Neural crest cell (in vitro differentiated cells): ENCODE measurements around the gene ETV6. TPM values are rescaled to one million over a fixed set of nuclear protein-coding genes. Genes with fewer than 3 reads are reported as not detected.

Experiments used
- DNase-seq: peaks from one replicate; pipeline ENCODE4 v3.0.0; 2021; ENCODE audit warnings: low read depth, mixed read lengths, low spot score
- H3K27ac Mint-ChIP-seq: one replicate; pipeline ENCODE4 v1.8.0; 2021; ENCODE audit warnings: mild to moderate bottlenecking, mixed read lengths; ENCODE audit not compliant: unreplicated experiment
- H3K27me3 Mint-ChIP-seq: 2 replicates; pipeline ENCODE4 v1.8.0; 2021; ENCODE audit warnings: low read depth, mild to moderate bottlenecking, mixed read lengths
- H3K36me3 Mint-ChIP-seq: 2 replicates; pipeline ENCODE4 v1.8.0; 2021; ENCODE audit warnings: low read depth, mild to moderate bottlenecking, mixed read lengths
- H3K4me1 Mint-ChIP-seq: 2 replicates; pipeline ENCODE4 v1.8.0; 2021; ENCODE audit warnings: mixed read lengths
- H3K4me3 Mint-ChIP-seq: one replicate; pipeline ENCODE4 v1.8.0; 2021; ENCODE audit warnings: mild to moderate bottlenecking, mixed read lengths
- H3K9me3 Mint-ChIP-seq: 2 replicates; pipeline ENCODE4 v1.8.0; 2021; ENCODE audit warnings: mixed read lengths
- CTCF ChIP-seq: fragments of 200-600 bp; sonication (generic); conservative IDR thresholded peaks from 2 replicates; pipeline ENCODE4 v1.5.0; 2021; ENCODE audit warnings: antibody characterized with exemption, mild to moderate bottlenecking
- total RNA-seq: library from RNA; stranded (reverse); gene quantifications from 2 replicates; pipeline ENCODE4 v1.2.1, GENCODE V29; 2021

Gene ETV6
- total RNA-seq, 1 donor from 2014 or later, result 18.7 TPM

DNA sequence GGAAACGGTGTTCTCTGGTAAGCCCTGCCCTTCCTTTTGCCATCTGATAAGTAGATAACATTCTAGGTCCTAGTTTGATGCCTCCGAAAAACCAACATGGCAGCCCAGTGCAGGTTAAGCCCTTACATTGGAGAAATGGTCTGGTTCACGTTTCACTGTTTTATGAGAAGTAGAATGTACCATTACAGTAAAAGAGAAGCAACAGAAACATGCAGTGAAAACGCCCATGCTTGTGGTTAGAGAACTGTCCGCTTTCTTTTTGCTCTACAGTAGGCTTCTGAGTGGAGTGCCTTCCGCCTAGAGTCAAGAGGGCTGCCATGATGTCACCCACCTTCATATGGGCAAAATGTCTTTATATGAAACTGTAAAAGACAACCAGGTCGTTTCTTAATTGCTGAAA, 230.9 kb downstream of the ETV6 start:
- no peak for DNase-seq
- Mint-ChIP-seq H3K36me3 (peaks cover 8% of the 10 kb centered on the region), H3K27me3 (no peaks in the 10 kb centered on the region), H3K4me3 (no peak overlapping the region), H3K9me3 (no peaks in the 10 kb centered on the region), H3K4me1 (peaks cover 47% of the 10 kb centered on the region), H3K27ac (no peak overlapping the region)
- no peak for TF ChIP-seq CTCF

GRCh38 chr12:11881835-11882234, 232.4 kb downstream of the ETV6 start:
- Mint-ChIP-seq H3K27ac (peak overlapping the region; percentile 30), H3K27me3 (no peaks in the 10 kb centered on the region), H3K36me3 (peaks cover 12% of the 10 kb centered on the region), H3K9me3 (no peaks in the 10 kb centered on the region), H3K4me3 (no peak overlapping the region), H3K4me1 (peaks cover 50% of the 10 kb centered on the region)
- no peak for DNase-seq
- no peak for TF ChIP-seq CTCF

- DNase-seq, result no peak
- peaks cover 46% of the 10 kb centered on the region for H3K4me1 Mint-ChIP-seq
- H3K4me3 Mint-ChIP-seq, result no peak overlapping the region
- TF ChIP-seq CTCF, result no peak
- peaks cover 16% of the 10 kb centered on the region for H3K36me3 Mint-ChIP-seq
- no peaks in the 10 kb centered on the region for H3K9me3 Mint-ChIP-seq
- no peak overlapping the region for H3K27ac Mint-ChIP-seq
- H3K27me3 Mint-ChIP-seq, result no peaks in the 10 kb centered on the region
Measured at GRCh38 chr12:11882301-11883019, 233.0 kb downstream of the ETV6 start.

GRCh38 chr12:11884116-11884515, 234.6 kb downstream of the ETV6 start:
- peaks cover 23% of the 10 kb centered on the region for H3K36me3 Mint-ChIP-seq
- no peak for DNase-seq
- no peaks in the 10 kb centered on the region for H3K9me3 Mint-ChIP-seq
- H3K4me1 Mint-ChIP-seq, result peaks cover 29% of the 10 kb centered on the region
- no peak for TF ChIP-seq CTCF
- H3K4me3 Mint-ChIP-seq, result no peak overlapping the region
- no peaks in the 10 kb centered on the region for H3K27me3 Mint-ChIP-seq
- H3K27ac Mint-ChIP-seq, result no peak overlapping the region

GRCh38 chr12:11884706-11885105, 235.2 kb downstream of the ETV6 start:
- peaks cover 29% of the 10 kb centered on the region for H3K36me3 Mint-ChIP-seq

More at GRCh38 chr12:11884706-11885105, 235.2 kb downstream of the ETV6 start:
- no peaks in the 10 kb centered on the region for H3K27me3 Mint-ChIP-seq
- no peak for DNase-seq
- no peak for TF ChIP-seq CTCF
- H3K4me3 Mint-ChIP-seq, result no peak overlapping the region
- H3K27ac Mint-ChIP-seq, result no peak overlapping the region
- H3K9me3 Mint-ChIP-seq, result no peaks in the 10 kb centered on the region
- H3K4me1 Mint-ChIP-seq, result peaks cover 25% of the 10 kb centered on the region
